GM12878 (cell line): ENCODE results near the gene SMPD3.

Experiments used
- EP300 ChIP-seq, 2 experiments: fragments of 150-350 bp in 1 of 2; IDR thresholded peaks; 2 replicates each; pipeline ENCODE4 v1.6.1; 2011 to 2012; ENCODE audit warnings: low read depth in 2 of 2, low read length in 2 of 2, borderline replicate concordance in 1 of 2, improper control_type of control experiment in 1 of 2, inconsistent platforms in 1 of 2; ENCODE audit not compliant: control insufficient read depth in 1 of 2
- POLR2A ChIP-seq: IDR thresholded peaks from 2 replicates; pipeline ENCODE4 v1.6.1; 2011; ENCODE audit warnings: low read depth, mild to moderate bottlenecking, low read length
- SPI1 ChIP-seq: IDR thresholded peaks from 2 replicates; pipeline ENCODE4 v1.6.1; 2011; ENCODE audit warnings: low read depth, mild to moderate bottlenecking, low read length, moderate library complexity, borderline replicate concordance; ENCODE audit not compliant: insufficient read depth
- TBL1XR1 ChIP-seq: IDR thresholded peaks from 2 replicates; pipeline ENCODE4 v1.6.1; 2012; ENCODE audit warnings: low read depth, low read length, improper control_type of control experiment
- TF ChIP-seq, protein P1 (sequence below), 3 experiments: IDR thresholded peaks in 2 of 3; conservative IDR thresholded peaks in 1 of 3; 2 replicates each; pipeline ENCODE4 v1.5.1; 2011; ENCODE audit warnings: low read depth in 3 of 3, low read length in 3 of 3, mild to moderate bottlenecking in 3 of 3, control low read depth in 2 of 3, moderate library complexity in 2 of 3, inconsistent platforms in 1 of 3, mixed read lengths in 1 of 3; ENCODE audit not compliant: control insufficient read depth in 2 of 3, insufficient read depth in 1 of 3; ENCODE audit errors: extremely low read depth in 1 of 3

DNA sequence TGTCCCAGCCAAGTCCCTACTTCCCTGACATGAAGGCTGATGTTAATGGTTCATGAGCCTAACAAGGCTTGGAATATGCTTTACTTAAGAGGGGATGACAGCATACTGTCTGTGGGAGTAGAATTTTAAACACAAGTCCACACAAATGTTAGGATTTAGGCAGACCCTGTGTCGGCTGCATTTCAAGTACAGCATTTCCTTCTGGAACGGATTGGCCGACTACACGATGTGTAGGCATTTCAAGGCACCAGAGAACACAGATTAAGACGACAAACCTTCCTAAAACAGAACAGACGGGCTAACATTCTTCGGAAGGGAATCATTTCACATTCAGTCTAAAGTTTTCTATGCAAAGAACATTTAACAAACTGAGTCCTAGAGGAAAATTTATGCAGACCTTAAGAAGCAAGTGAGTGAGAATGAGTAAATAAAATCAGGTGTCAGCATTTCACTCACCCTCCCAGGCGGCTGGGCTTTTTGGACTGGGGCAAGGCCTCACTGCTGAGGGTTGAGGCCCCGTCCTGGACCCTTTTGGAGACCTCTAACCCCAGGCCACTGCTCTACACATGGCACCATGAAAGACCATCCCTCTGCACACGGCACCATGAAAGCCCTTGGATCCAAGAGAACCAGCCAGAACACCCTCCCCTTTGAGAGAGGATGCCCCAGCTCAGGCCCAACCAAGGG, 67.5 kb downstream of the SMPD3 start:
- TF ChIP-seq EP300 (IDR thresholded peaks at IDR 0.05; ENCODE audit: borderline replicate concordance in 1 of 2, control insufficient read depth in 1 of 2, low read depth in 2 of 2, low read length in 2 of 2) (no peak), TBL1XR1 (no peak), SPI1 (no peak), POLR2A (no peak)
- TF ChIP-seq, protein P1, sequence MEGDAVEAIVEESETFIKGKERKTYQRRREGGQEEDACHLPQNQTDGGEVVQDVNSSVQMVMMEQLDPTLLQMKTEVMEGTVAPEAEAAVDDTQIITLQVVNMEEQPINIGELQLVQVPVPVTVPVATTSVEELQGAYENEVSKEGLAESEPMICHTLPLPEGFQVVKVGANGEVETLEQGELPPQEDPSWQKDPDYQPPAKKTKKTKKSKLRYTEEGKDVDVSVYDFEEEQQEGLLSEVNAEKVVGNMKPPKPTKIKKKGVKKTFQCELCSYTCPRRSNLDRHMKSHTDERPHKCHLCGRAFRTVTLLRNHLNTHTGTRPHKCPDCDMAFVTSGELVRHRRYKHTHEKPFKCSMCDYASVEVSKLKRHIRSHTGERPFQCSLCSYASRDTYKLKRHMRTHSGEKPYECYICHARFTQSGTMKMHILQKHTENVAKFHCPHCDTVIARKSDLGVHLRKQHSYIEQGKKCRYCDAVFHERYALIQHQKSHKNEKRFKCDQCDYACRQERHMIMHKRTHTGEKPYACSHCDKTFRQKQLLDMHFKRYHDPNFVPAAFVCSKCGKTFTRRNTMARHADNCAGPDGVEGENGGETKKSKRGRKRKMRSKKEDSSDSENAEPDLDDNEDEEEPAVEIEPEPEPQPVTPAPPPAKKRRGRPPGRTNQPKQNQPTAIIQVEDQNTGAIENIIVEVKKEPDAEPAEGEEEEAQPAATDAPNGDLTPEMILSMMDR (IDR thresholded peaks at IDR 0.05 in 2 of 3, conservative IDR thresholded peaks at IDR 0.05 in 1 of 3; ENCODE audit: control insufficient read depth in 2 of 3, extremely low read depth in 1 of 3, insufficient read depth in 1 of 3, low read depth in 3 of 3, low read length in 3 of 3), result no peak
